Sigmoid colon (tissue), 7 donors: Measurements from ENCODE around the gene ATP1B3. TPM values are rescaled to one million over a fixed set of nuclear protein-coding genes. Genes with fewer than 3 reads are reported as not detected.
"Not testable (repeated sequence)": the region's sequence is repeated elsewhere in the genome, so short reads cannot be mapped to it uniquely, and the experiment has no call there.

Experiments used
- DNase-seq: peaks from one replicate; pipeline ENCODE4 v3.0.0-alpha.2; 2019
- H3K27ac ChIP-seq, 4 donors: fragments of 200-600 bp; sonication (generic); one replicate each; pipeline ENCODE4 v1.5.1; 2016 to 2019; ENCODE audit warnings: mild to moderate bottlenecking in 1 of 4
- H3K27me3 ChIP-seq, 3 donors: fragments of 200-600 bp; sonication (generic); one replicate each; pipeline ENCODE4 v1.5.1; 2019; ENCODE audit warnings: mild to moderate bottlenecking in 1 of 3
- H3K36me3 ChIP-seq, 4 donors: fragments of 200-600 bp; sonication (generic); one replicate each; pipeline ENCODE4 v1.5.1; 2016 to 2019
- H3K4me1 ChIP-seq, 4 donors: fragments of 200-600 bp; sonication (generic); one replicate each; pipeline ENCODE4 v1.5.1; 2017 to 2019
- H3K4me3 ChIP-seq, 4 donors: fragments of 200-600 bp; sonication (generic); one replicate each; pipeline ENCODE4 v1.5.1; 2017 to 2019; ENCODE audit warnings: mild to moderate bottlenecking in 2 of 4, moderate library complexity in 1 of 4
- H3K9me3 ChIP-seq, 4 donors: fragments of 200-600 bp in 3 of 4; sonication (generic) in 3 of 4; one replicate each; pipeline versions ENCODE4 v1.5.1 to v1.6.1; 2013 to 2019
- CTCF ChIP-seq, 4 experiments: fragments of 450-650 bp in 3 of 4; fragments of 200-600 bp in 1 of 4; IDR thresholded peaks; one replicate each; pipeline ENCODE4 v1.5.1; 2016 to 2019; ENCODE audit warnings: antibody characterized with exemption in 4 of 4, mild to moderate bottlenecking in 3 of 4, moderate library complexity in 2 of 4
- EP300 ChIP-seq, 4 donors: sonication (generic); formaldehyde crosslinking; IDR thresholded peaks; one replicate each; pipeline ENCODE4 v1.6.1; 2017; ENCODE audit warnings: antibody characterized with exemption in 4 of 4
- POLR2A ChIP-seq, 2 donors: fragments of 450-650 bp; IDR thresholded peaks; one replicate each; pipeline ENCODE4 v1.6.1; 2016; ENCODE audit warnings: antibody characterized with exemption in 2 of 2, mild to moderate bottlenecking in 2 of 2, moderate library complexity in 2 of 2
- POLR2AphosphoS5 ChIP-seq, 4 donors: sonication (generic); formaldehyde crosslinking; IDR thresholded peaks; one replicate each; pipeline ENCODE4 v1.6.1; 2017; ENCODE audit warnings: antibody characterized with exemption in 4 of 4
- WGBS, 2 donors: extraction: QIAGEN DNeasy Blood & Tissue Kit; methylation state at CpG; one replicate each; pipeline ENCODE4 v1.1.7; 2013; 5-methylcytosine and 5-hydroxymethylcytosine counted together
- intact Hi-C: fragments of 100-400 bp; cut with DNase I; formaldehyde crosslinking; loops from one replicate; pipeline ENCODE4 v1.15.1; 2023
- polyA plus RNA-seq, 3 donors: library from polyadenylated mRNA; stranded (reverse); fragments of 200-250 nt; gene quantifications; one replicate each; pipeline ENCODE4 v1.2.3, GENCODE V29; 2013
- small RNA-seq, 3 donors: library from RNA; depleted of rRNA; stranded (forward); fragments of <200 nt; gene quantifications; one replicate each; pipeline ENCODE3, GENCODE V24; 2016
- total RNA-seq, 4 donors: library from RNA; depleted of rRNA; stranded (reverse); fragments of >200 nt; gene quantifications; one replicate each; pipeline ENCODE4 v1.1.0, GENCODE V29; 2016
- donor health status: healthy with polysubstance abuse.
- donor health status: Bipolar disorder and iron deficiency.
- donor health status: healthy.

Gene ATP1B3
- total and polyA plus RNA-seq, 7 donors, result 29.9 to 235 (median 69.5) TPM

DNA sequence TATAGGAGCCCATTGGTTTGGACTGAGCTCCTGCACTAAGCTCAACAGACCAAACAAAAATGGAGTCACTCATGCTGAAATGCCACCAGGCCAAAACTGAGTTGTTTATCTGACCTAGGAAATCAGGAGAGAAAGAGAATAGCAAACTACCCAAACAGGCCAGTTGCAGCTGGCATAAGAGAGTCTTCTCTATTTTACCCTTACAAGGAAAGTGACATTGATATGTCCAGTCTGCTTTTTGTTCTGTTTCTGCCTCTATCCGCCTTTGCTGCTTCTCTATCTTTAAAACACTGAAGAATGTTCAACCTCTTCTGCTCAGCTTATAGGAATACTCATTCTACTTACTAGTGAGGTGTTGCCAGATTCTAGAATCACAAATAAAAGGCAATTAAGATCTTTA, 95.1 kb downstream of the ATP1B3 start:
- DNase-seq, result no peak
- Histone ChIP-seq H3K4me3 (no peak overlapping the region), H3K27me3 (no peaks in the 10 kb centered on the region), H3K4me1 (no peaks in the 10 kb centered on the region), H3K27ac (no peak overlapping the region), H3K9me3 (no peaks in the 10 kb centered on the region), H3K36me3 (peaks cover 0 to 27% (median 0%) of the 10 kb centered on the region in 4 donors)
- intact Hi-C loops, result no loop called here
- 95 to 98% methylated on average over 1 of the region's 1 CpG for WGBS, 2 donors
- no peak for TF ChIP-seq POLR2AphosphoS5 (IDR thresholded peaks at IDR 0.05)
- no peak for TF ChIP-seq EP300 (IDR thresholded peaks at IDR 0.05)
- no peak for TF ChIP-seq POLR2A (IDR thresholded peaks at IDR 0.05)
- TF ChIP-seq CTCF (IDR thresholded peaks at IDR 0.05), result no peak

DNA sequence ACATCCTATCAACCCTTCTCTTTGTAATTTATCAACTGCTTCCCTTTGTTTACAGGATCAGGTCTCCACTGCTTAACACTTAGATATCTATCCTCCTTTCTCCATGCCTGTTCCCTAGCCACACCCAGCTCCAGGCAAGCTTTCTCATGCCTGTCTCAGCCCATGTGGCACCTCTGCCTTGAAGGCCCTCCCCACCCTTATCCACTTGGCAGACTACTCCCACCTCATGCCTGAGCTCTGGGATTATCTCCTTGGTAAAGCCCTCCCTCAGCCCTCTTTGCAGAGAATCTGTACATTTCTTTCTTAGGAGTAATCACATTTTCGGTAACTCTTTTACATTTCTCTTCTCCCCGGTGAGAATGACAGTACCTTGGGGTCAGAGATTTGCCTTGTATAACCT, 96.0 kb downstream of the ATP1B3 start:
- Histone ChIP-seq H3K27ac (no peak overlapping the region), H3K4me3 (no peak overlapping the region), H3K9me3 (no peaks in the 10 kb centered on the region), H3K27me3 (no peaks in the 10 kb centered on the region), H3K4me1 (no peaks in the 10 kb centered on the region), H3K36me3 (peaks cover 0 to 34% (median 0%) of the 10 kb centered on the region in 4 donors)
- DNase-seq, result no peak
- WGBS, 2 donors, result 96 to 98% methylated on average over 2 of the region's 2 CpGs
- intact Hi-C loops, result no loop called here
- no peak for TF ChIP-seq POLR2AphosphoS5 (IDR thresholded peaks at IDR 0.05)
- TF ChIP-seq CTCF (IDR thresholded peaks at IDR 0.05), result no peak
- no peak for TF ChIP-seq EP300 (IDR thresholded peaks at IDR 0.05)
- TF ChIP-seq POLR2A (IDR thresholded peaks at IDR 0.05), result no peak

GRCh38 chr3:141974777-141975176, 98.3 kb downstream of the ATP1B3 start:
- H3K27ac ChIP-seq, H3K4me1 ChIP-seq, H3K9me3 ChIP-seq, DNase-seq, H3K27me3 ChIP-seq, H3K4me3 ChIP-seq, intact Hi-C loops: not testable (repeated sequence)
- H3K36me3 ChIP-seq, result peaks cover 0 to 40% (median 0%) of the 10 kb centered on the region in 4 donors
- WGBS, 2 donors, result 96 to 98% methylated on average over 8 of the region's 8 CpGs

Small RNAs within 50 kb of the gene (small RNA-seq; reads per million reads assigned to genes)
- gene HMGN2P25 (0 reads per million in 3 donors), gene RNU6-509P (0 reads per million in 3 donors)

Other genes with a start within 250 kb of the ATP1B3 start
- gene RNF7, start 138.3 kb upstream of the ATP1B3 start, total RNA-seq, result 100 to 1,000 TPM in 3 of 4 donors, 10 to 100 TPM in 1; 87.2 to 195 (median 132) TPM
- 100 to 1,000 TPM; 111 to 292 (median 272) TPM for gene RNF7, start 138.3 kb upstream of the ATP1B3 start, polyA plus RNA-seq
- gene GRK7, start 113.2 kb upstream of the ATP1B3 start, total RNA-seq, result not detected
- gene GRK7, start 113.2 kb upstream of the ATP1B3 start, polyA plus RNA-seq, result under 1 TPM in 2 of 3 donors, not detected in 1; under 0.01 to 0.06 TPM